H1 (cell line): ENCODE results near the gene SND1. TPM values are rescaled to one million over a fixed set of nuclear protein-coding genes. Genes with fewer than 3 reads are reported as not detected.

Source experiments
- CTCF ChIA-PET: fragments of 300-600 bp; sonication (Branson Sonifier 250); formaldehyde crosslinking; loops from one replicate; lab custom pipeline; 2021; ENCODE audit not compliant: partially characterized antibody; lab: Charles Lee
- POLR2A ChIA-PET: fragments of 300-600 bp; sonication (Branson Sonifier 250); formaldehyde crosslinking; loops from one replicate; lab custom pipeline; 2021; ENCODE audit warnings: inconsistent platforms; ENCODE audit not compliant: partially characterized antibody; lab: Charles Lee
- DNase-seq, 2 experiments: peaks; one replicate each; pipeline versions ENCODE4 v3.0.0 to v3.0.0-alpha.2; 2010 to 2022; ENCODE audit warnings: low spot score in 2 of 2, low read depth in 1 of 2, mixed read lengths in 1 of 2
- FAIRE-seq: peaks from 2 replicates; lab custom pipeline; 2011; peaks lifted over from hg19 to GRCh38; lab: Jason Lieb, UNC
- H2AFZ ChIP-seq: 2 replicates; pipeline ENCODE4 v1.8.1; 2012; ENCODE audit warnings: low read length, inconsistent platforms
- H2AK5ac ChIP-seq: 2 replicates; pipeline ENCODE4 v1.6.1; 2013; ENCODE audit warnings: low read depth, low read length
- H2BK120ac ChIP-seq: replicated peaks from 2 replicates; pipeline ENCODE3; 2013; ENCODE audit warnings: low read depth, low read length, inconsistent platforms
- H2BK12ac ChIP-seq: 2 replicates; pipeline ENCODE4 v1.6.1; 2013; ENCODE audit warnings: low read depth, low read length
- H2BK15ac ChIP-seq: 2 replicates; pipeline ENCODE4 v1.6.1; 2013; ENCODE audit warnings: low read length
- H2BK20ac ChIP-seq: 2 replicates; pipeline ENCODE4 v1.6.1; 2013; ENCODE audit warnings: low read length
- H2BK5ac ChIP-seq: 2 replicates; pipeline ENCODE4 v1.6.1; 2013; ENCODE audit warnings: low read depth, low read length
- H3K14ac ChIP-seq: 2 replicates; pipeline ENCODE4 v1.6.1; 2013; ENCODE audit warnings: inconsistent platforms; ENCODE audit not compliant: insufficient read length
- H3K18ac ChIP-seq: 2 replicates; pipeline ENCODE4 v1.6.1; 2013; ENCODE audit warnings: low read length; ENCODE audit errors: extremely low read depth
- H3K23ac ChIP-seq: 2 replicates; pipeline ENCODE4 v1.6.1; 2013; ENCODE audit warnings: inconsistent platforms; ENCODE audit not compliant: insufficient read length
- H3K23me2 ChIP-seq: 2 replicates; pipeline ENCODE4 v1.6.1; 2013; ENCODE audit warnings: low read depth, low read length
- H3K27ac ChIP-seq: 2 replicates; pipeline ENCODE4 v1.6.1; 2011; ENCODE audit warnings: low read depth, low read length, inconsistent platforms
- H3K27me3 ChIP-seq, 4 experiments: replicated peaks in 1 of 4; 1 replicate in 1 of 4; 2 replicates in 3 of 4; pipeline versions ENCODE4 v1.6.1 to v1.8.1; 2011 to 2013; ENCODE audit warnings: low read length in 3 of 4, mild to moderate bottlenecking in 3 of 4, inconsistent platforms in 2 of 4, mixed read lengths in 2 of 4, moderate library complexity in 1 of 4; ENCODE audit not compliant: control insufficient read depth in 3 of 4, insufficient read depth in 3 of 4; ENCODE audit errors: extremely low read depth in 1 of 4
- H3K36me3 ChIP-seq, 4 experiments: 2 replicates each; pipeline versions ENCODE4 v1.6.1 to v1.8.1; 2011 to 2013; ENCODE audit warnings: mild to moderate bottlenecking in 4 of 4, low read length in 3 of 4, moderate library complexity in 2 of 4, control low read depth in 1 of 4, inconsistent platforms in 1 of 4; ENCODE audit not compliant: insufficient read depth in 4 of 4, control insufficient read depth in 2 of 4
- H3K4ac ChIP-seq: replicated peaks from 2 replicates; pipeline ENCODE3; 2013; ENCODE audit warnings: low read length, low read depth, mixed read lengths, inconsistent platforms; ENCODE audit not compliant: insufficient read length
- H3K4me1 ChIP-seq, 4 experiments: replicated peaks in 1 of 4; 1 replicate in 1 of 4; 2 replicates in 3 of 4; pipeline versions ENCODE4 v1.6.1 to v1.8.1; 2011 to 2013; ENCODE audit warnings: low read length in 3 of 4, inconsistent platforms in 2 of 4, mixed read lengths in 1 of 4; ENCODE audit not compliant: insufficient read depth in 4 of 4, control insufficient read depth in 3 of 4
- H3K4me2 ChIP-seq, 2 experiments: 2 replicates each; pipeline versions ENCODE4 v1.6.1 to v1.8.1; 2011 to 2013; ENCODE audit warnings: low read depth in 2 of 2, low read length in 2 of 2, control low read depth in 1 of 2, inconsistent platforms in 1 of 2, mild to moderate bottlenecking in 1 of 2; ENCODE audit not compliant: insufficient read depth in 1 of 2
- H3K4me3 ChIP-seq, 4 experiments: fragments of 200-600, 300-600 bp in 1 of 4; sonication (generic), shearing (Covaris generic), sonication (Bioruptor Twin) in 1 of 4; 2 replicates each; pipeline versions ENCODE4 v1.5.1 to v1.8.1; 2011 to 2016; ENCODE audit warnings: low read length in 4 of 4, low read depth in 3 of 4, control low read depth in 2 of 4, inconsistent platforms in 2 of 4, mild to moderate bottlenecking in 2 of 4, mixed read lengths in 1 of 4, moderate library complexity in 1 of 4; ENCODE audit not compliant: insufficient read depth in 2 of 4; ENCODE audit errors: extremely low read depth in 1 of 4
- H3K56ac ChIP-seq: replicated peaks from 2 replicates; pipeline ENCODE3; 2013; ENCODE audit warnings: low read depth, mild to moderate bottlenecking, mixed read lengths, low read length, inconsistent platforms; ENCODE audit not compliant: insufficient read length
- H3K79me1 ChIP-seq: 2 replicates; pipeline ENCODE4 v1.6.1; 2013; ENCODE audit warnings: low read depth, low read length, control low read depth
- H3K79me2 ChIP-seq, 2 experiments: 2 replicates each; pipeline versions ENCODE4 v1.6.1 to v1.8.1; 2012 to 2013; ENCODE audit warnings: low read length in 2 of 2, mild to moderate bottlenecking in 2 of 2, inconsistent platforms in 1 of 2; ENCODE audit not compliant: insufficient read depth in 2 of 2, control insufficient read depth in 1 of 2
- H3K9ac ChIP-seq, 4 experiments: replicated peaks in 1 of 4; 1 replicate in 1 of 4; 2 replicates in 3 of 4; pipeline versions ENCODE4 v1.6.1 to v1.8.1; 2011 to 2013; ENCODE audit warnings: low read depth in 3 of 4, low read length in 3 of 4, control low read depth in 2 of 4, mild to moderate bottlenecking in 2 of 4, moderate library complexity in 2 of 4, inconsistent platforms in 1 of 4; ENCODE audit errors: extremely low read depth in 1 of 4
- H3K9me3 ChIP-seq, 2 experiments: 2 replicates each; pipeline versions ENCODE4 v1.6.1 to v1.8.1; 2012 to 2013; ENCODE audit warnings: mild to moderate bottlenecking in 2 of 2, moderate library complexity in 2 of 2, control low read depth in 1 of 2, inconsistent platforms in 1 of 2, low read depth in 1 of 2, low read length in 1 of 2, mixed read lengths in 1 of 2; ENCODE audit not compliant: insufficient read depth in 2 of 2
- H4K20me1 ChIP-seq, 2 experiments: replicated peaks in 1 of 2; 2 replicates each; pipeline versions ENCODE3 to v1.8.1; 2011 to 2013; ENCODE audit warnings: inconsistent platforms in 2 of 2, low read length in 2 of 2, mild to moderate bottlenecking in 1 of 2; ENCODE audit not compliant: insufficient read depth in 2 of 2, control insufficient read depth in 1 of 2
- H4K5ac ChIP-seq: 2 replicates; pipeline ENCODE4 v1.6.1; 2013; ENCODE audit warnings: low read length, low read depth, mixed read lengths, inconsistent platforms; ENCODE audit not compliant: insufficient read length
- H4K8ac ChIP-seq: 2 replicates; pipeline ENCODE4 v1.8.0; 2013; ENCODE audit warnings: mild to moderate bottlenecking, moderate library complexity, low read length, inconsistent platforms; ENCODE audit not compliant: insufficient read depth; ENCODE audit errors: extremely low read depth
- H4K91ac ChIP-seq: replicated peaks from 2 replicates; pipeline ENCODE3; 2013; ENCODE audit warnings: low read length, mixed read lengths, inconsistent platforms; ENCODE audit not compliant: insufficient read length
- BRCA1 ChIP-seq: IDR thresholded peaks from 2 replicates; pipeline ENCODE4 v1.6.1; 2012; ENCODE audit warnings: low read depth, low read length, improper control_type of control experiment
- JUN ChIP-seq: IDR thresholded peaks from 2 replicates; pipeline ENCODE4 v1.6.1; 2011; ENCODE audit warnings: low read depth, mild to moderate bottlenecking, improper control_type of control experiment, low read length
- WGBS, 2 experiments: shearing (Covaris generic) in 1 of 2; methylation state at CpG; one replicate each; pipeline versions ENCODE4 v1.1.6 to v1.1.7; 2013 to 2015; ENCODE audit warnings: low lambda C conversion rate in 2 of 2, mixed read lengths in 2 of 2, inconsistent platforms in 1 of 2, low coverage in 1 of 2, missing lambda C conversion rate in 1 of 2; ENCODE audit not compliant: insufficient replicate concordance in 2 of 2, insufficient coverage in 1 of 2, insufficient read length in 1 of 2; ENCODE audit errors: extremely low coverage in 1 of 2, missing lambda C conversion rate in 1 of 2; 5-methylcytosine and 5-hydroxymethylcytosine counted together
- polyA plus RNA-seq, 7 experiments: library from polyadenylated mRNA; depleted of rRNA in 3 of 7; stranded (reverse) in 5 of 7; unstranded in 2 of 7; fragments of >200 nt in 5 of 7; fragments of 200-250 nt in 2 of 7; gene quantifications; 1 replicate in 5 of 7; 2 replicates in 1 of 7; 4 replicates in 1 of 7; pipeline versions ENCODE4 v1.2.1 to v1.2.3, GENCODE V29; 2011 to 2013; ENCODE audit warnings: missing spikeins in 2 of 7, mixed read lengths in 2 of 7
- total RNA-seq: library from RNA; stranded (reverse); fragmentation: NEBNext Ultra II Directional; extraction: Animal tissue kit (Norgen Biotek cat#: 25700); gene quantifications from 2 replicates; pipeline ENCODE4 v1.2.1, GENCODE V29; 2021
- TF ChIP-seq, protein P1 (sequence below): IDR thresholded peaks from 2 replicates; pipeline ENCODE4 v1.6.1; 2011; ENCODE audit warnings: low read depth, mild to moderate bottlenecking, low read length; ENCODE audit not compliant: insufficient read depth
- TF ChIP-seq, protein P2 (sequence below), 3 experiments: IDR thresholded peaks; 1 replicate in 2 of 3; 2 replicates in 1 of 3; pipeline versions ENCODE4 v1.5.1 to v1.6.1; 2011; ENCODE audit warnings: low read length in 3 of 3, mild to moderate bottlenecking in 3 of 3, inconsistent platforms in 2 of 3, low read depth in 1 of 3, moderate library complexity in 1 of 3; ENCODE audit not compliant: insufficient read depth in 1 of 3; ENCODE audit errors: control extremely low read depth in 1 of 3

Gene SND1
- total and polyA plus RNA-seq, 2 of the 8 experiments (the other 6 are each of a cell fraction or from before 2014, with no cell fraction given), result 122 to 290 TPM

DNA sequence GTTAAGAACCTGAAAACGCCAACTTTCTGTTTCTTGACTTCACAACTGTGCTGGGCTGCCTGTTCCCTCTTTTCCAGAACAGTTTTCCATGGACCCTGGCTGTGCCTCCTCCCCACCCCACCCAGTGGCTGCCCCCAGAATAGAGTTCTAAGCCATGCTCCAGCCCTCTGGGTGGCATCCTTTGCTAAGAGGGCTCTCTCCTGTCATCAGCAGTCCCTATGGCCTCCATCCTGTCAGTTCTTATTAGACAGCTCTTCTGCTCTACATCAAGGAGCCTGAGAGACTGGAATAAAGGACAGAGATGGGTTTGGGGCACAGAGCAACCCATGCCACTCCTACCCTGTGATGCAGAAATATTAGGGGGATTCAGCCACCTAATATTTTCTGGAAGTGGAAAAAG is 393.2 kb downstream of the SND1 start:
- H2AFZ ChIP-seq, result no peak overlapping the region
- CTCF ChIA-PET, result interaction anchor here (0.7 to 15.3 kb wide), 12 partner anchors 8 to 336 kb away, joined by 3 to 113 read pairs (median 4); no protein-coding TSS in a partner anchor
- WGBS, 2 experiments, result 90% methylated on average over 1 of the region's 1 CpG; no CpG with 5 or more reads in 1 of the 2 experiments
- TF ChIP-seq, protein P1, sequence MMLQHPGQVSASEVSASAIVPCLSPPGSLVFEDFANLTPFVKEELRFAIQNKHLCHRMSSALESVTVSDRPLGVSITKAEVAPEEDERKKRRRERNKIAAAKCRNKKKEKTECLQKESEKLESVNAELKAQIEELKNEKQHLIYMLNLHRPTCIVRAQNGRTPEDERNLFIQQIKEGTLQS, result no peak
- TF ChIP-seq, protein P2, sequence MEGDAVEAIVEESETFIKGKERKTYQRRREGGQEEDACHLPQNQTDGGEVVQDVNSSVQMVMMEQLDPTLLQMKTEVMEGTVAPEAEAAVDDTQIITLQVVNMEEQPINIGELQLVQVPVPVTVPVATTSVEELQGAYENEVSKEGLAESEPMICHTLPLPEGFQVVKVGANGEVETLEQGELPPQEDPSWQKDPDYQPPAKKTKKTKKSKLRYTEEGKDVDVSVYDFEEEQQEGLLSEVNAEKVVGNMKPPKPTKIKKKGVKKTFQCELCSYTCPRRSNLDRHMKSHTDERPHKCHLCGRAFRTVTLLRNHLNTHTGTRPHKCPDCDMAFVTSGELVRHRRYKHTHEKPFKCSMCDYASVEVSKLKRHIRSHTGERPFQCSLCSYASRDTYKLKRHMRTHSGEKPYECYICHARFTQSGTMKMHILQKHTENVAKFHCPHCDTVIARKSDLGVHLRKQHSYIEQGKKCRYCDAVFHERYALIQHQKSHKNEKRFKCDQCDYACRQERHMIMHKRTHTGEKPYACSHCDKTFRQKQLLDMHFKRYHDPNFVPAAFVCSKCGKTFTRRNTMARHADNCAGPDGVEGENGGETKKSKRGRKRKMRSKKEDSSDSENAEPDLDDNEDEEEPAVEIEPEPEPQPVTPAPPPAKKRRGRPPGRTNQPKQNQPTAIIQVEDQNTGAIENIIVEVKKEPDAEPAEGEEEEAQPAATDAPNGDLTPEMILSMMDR (IDR thresholded peaks at IDR 0.05; ENCODE audit: control extremely low read depth in 1 of 3, insufficient read depth in 1 of 3, low read depth in 1 of 3, low read length in 3 of 3), result no peak
- TF ChIP-seq JUN (no peak), BRCA1 (no peak)

More for the DNA sequence above, 393.2 kb downstream of the SND1 start:
- no peaks in the 10 kb centered on the region for H3K23me2 ChIP-seq
- H2BK5ac ChIP-seq, result no peak overlapping the region
- H3K9ac ChIP-seq, result no peak overlapping the region
- DNase-seq (no peak), FAIRE-seq (no peak)
- POLR2A ChIA-PET, result interaction anchor here (1.2 kb wide), 1 partner anchor 17 kb away, joined by 3 read pairs; no protein-coding TSS in a partner anchor
- H3K9me3 ChIP-seq, result no peaks in the 10 kb centered on the region
- no peak overlapping the region for H3K14ac ChIP-seq
- H4K8ac ChIP-seq, result no peak overlapping the region
- no peaks in the 10 kb centered on the region; the same call in 1 of the 2 replicates for H3K79me1 ChIP-seq
- H3K4ac ChIP-seq, result no peak overlapping the region
- no peaks in the 10 kb centered on the region for H3K27me3 ChIP-seq
- H4K91ac ChIP-seq, result no peak overlapping the region
- H2BK20ac ChIP-seq, result no peak overlapping the region
- no peak overlapping the region for H3K23ac ChIP-seq
- H2AK5ac ChIP-seq, result no peak overlapping the region
- no peak overlapping the region for H3K18ac ChIP-seq
- H3K4me3 ChIP-seq, result no peak overlapping the region
- H4K5ac ChIP-seq, result no peak overlapping the region
- no peak overlapping the region for H3K4me2 ChIP-seq
- H2BK15ac ChIP-seq, result no peak overlapping the region
- H3K27ac ChIP-seq, result no peak overlapping the region
- H4K20me1 ChIP-seq, result peaks cover 0 to 7% of the 10 kb centered on the region in 2 experiments
- no peak overlapping the region for H3K56ac ChIP-seq
- H2BK12ac ChIP-seq, result no peak overlapping the region
- no peaks in the 10 kb centered on the region for H3K79me2 ChIP-seq
- H3K36me3 ChIP-seq, result no peaks in the 10 kb centered on the region
- no peak overlapping the region for H2BK120ac ChIP-seq
- H3K4me1 ChIP-seq, result no peaks in the 10 kb centered on the region
